Epithelial cell of esophagus (primary cell): ENCODE measurements around the gene UBXN2A.

Source experiments
- DNase-seq: peaks from one replicate; pipeline ENCODE4 v3.0.0; 2010; ENCODE audit warnings: low read depth
- H3K4me3 ChIP-seq: 2 replicates; pipeline ENCODE4 v1.5.1; 2011; ENCODE audit warnings: mild to moderate bottlenecking, low read length, control low read depth
- TF ChIP-seq, protein P1 (sequence below): IDR thresholded peaks from 2 replicates; pipeline ENCODE4 v1.5.1; 2011; ENCODE audit warnings: low read depth, mild to moderate bottlenecking, low read length, control low read depth, inconsistent platforms; ENCODE audit not compliant: insufficient read depth; ENCODE audit errors: missing control alignments

The UBXN2A gene

DNA sequence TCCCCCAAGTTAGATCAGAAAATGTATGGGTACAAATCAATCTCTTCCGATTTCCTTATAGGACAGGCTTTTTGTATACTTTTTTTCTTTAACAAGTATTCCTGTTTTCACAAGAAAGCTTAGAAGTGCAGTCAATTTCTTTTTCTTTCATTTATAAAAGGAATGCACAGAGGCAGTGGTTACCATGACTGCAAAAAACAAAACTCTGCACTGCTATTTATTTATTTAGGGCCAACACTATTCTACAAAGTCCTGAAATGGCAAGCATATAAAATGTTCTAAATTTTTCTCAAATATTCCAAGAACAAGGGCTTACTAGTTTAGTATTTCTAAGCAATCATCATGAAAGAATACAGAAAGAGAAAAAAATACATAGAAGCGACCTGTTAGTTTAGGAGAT, 35.6 kb upstream of the UBXN2A start:
- TF ChIP-seq, protein P1, sequence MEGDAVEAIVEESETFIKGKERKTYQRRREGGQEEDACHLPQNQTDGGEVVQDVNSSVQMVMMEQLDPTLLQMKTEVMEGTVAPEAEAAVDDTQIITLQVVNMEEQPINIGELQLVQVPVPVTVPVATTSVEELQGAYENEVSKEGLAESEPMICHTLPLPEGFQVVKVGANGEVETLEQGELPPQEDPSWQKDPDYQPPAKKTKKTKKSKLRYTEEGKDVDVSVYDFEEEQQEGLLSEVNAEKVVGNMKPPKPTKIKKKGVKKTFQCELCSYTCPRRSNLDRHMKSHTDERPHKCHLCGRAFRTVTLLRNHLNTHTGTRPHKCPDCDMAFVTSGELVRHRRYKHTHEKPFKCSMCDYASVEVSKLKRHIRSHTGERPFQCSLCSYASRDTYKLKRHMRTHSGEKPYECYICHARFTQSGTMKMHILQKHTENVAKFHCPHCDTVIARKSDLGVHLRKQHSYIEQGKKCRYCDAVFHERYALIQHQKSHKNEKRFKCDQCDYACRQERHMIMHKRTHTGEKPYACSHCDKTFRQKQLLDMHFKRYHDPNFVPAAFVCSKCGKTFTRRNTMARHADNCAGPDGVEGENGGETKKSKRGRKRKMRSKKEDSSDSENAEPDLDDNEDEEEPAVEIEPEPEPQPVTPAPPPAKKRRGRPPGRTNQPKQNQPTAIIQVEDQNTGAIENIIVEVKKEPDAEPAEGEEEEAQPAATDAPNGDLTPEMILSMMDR: no peak
- DNase-seq: no peak

DNA sequence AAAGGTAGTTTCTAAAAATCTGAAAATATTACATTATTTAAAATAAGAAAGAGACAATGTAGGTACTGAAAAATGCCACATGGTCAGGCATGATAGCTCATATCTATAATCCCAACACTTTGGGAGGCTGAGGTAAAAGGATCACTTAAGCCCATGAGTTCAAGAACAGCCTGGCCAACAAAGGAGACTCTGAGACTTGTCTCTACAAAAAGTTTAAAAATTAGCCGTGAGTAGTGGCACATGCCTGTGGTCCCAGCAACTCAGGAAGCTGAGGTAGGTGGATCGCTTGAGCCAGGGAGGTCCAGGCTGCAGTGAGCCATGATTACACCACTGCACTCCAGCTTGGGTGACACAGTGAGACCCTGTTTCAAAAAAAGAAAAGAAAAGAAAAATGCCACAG, 35.1 kb upstream of the UBXN2A start:
- peak; percentile 14 for DNase-seq
- TF ChIP-seq, protein P1: no peak
- no peak overlapping the region for H3K4me3 ChIP-seq

More for the DNA sequence above, 35.6 kb upstream of the UBXN2A start:
- H3K4me3 ChIP-seq: no peak overlapping the region

GRCh38 chr2:23912054-23912453, 28.2 kb upstream of the UBXN2A start:
- no peak overlapping the region for H3K4me3 ChIP-seq
- TF ChIP-seq, protein P1: no peak
- DNase-seq: peak; percentile 38

- TF ChIP-seq, protein P1: no peak
- DNase-seq: no peak
- H3K4me3 ChIP-seq: no peak overlapping the region
Observed at GRCh38 chr2:23915327-23915726, 24.9 kb upstream of the UBXN2A start.

GRCh38 chr2:23916727-23917405, 23.4 kb upstream of the UBXN2A start:
- no peak overlapping the region for H3K4me3 ChIP-seq
- no peak for DNase-seq
- TF ChIP-seq, protein P1: no peak

DNA sequence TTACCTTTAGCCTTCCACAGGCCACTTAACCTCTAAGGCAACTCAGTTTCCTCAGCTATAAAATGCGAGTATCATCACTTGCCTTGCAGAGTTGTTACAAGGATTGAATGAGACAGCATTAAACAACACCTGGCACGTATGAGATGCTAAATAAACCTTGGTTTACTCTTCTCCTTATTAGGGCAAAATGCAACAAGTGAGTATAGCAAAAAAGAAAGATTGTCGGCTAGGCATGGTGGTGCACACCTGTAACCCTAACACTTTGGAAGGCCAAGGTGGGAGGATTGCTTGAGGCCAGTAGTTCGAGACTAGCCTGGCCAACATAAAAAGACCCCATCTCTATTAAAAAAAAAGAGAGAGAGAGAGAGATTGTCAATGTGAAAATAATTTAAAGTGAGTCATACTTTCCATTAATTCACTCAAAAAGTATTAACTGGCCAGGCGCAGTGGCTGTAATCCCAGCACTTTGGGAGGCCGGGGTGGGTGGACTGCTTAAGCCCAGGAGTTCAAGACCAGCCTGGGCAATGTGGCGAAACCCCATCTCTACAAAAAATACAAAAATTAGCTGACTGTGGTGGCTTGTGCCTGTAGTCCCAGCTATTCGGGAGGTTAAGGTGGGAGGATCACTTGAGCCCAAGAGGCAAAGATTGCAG, 21.3 kb upstream of the UBXN2A start:
- TF ChIP-seq, protein P1: no peak
- H3K4me3 ChIP-seq: no peak overlapping the region
- DNase-seq: no peak
